AG08396 (cell line): ENCODE measurements around the gene SCGB1D2.

ENCODE experiments used
- DNase-seq: peaks from one replicate; pipeline ENCODE4 v3.0.0; 2012; ENCODE audit warnings: low spot score, mixed read lengths

SCGB1D2 gene

GRCh38 chr11:62260261-62260953, 18.4 kb downstream of the SCGB1D2 start:
- DNase-seq: no peak

GRCh38 chr11:62264004-62264403, 22.0 kb downstream of the SCGB1D2 start:
- no peak for DNase-seq

- no peak for DNase-seq
These were observed 24.5 kb downstream of the SCGB1D2 start for GRCh38 chr11:62266558-62266957.

- DNase-seq: no peak
These were observed 25.0 kb downstream of the SCGB1D2 start for GRCh38 chr11:62267050-62267449.

- no peak for DNase-seq
These were observed 25.5 kb downstream of the SCGB1D2 start for GRCh38 chr11:62267576-62267975.

- DNase-seq: no peak
These were observed 27.7 kb downstream of the SCGB1D2 start, which contains the start of gene SCGB2A2 for GRCh38 chr11:62269654-62270278. Gene SCGB2A2 (plus strand): TSS chr11:62270158. CDS start chr11:62270217, 59 bp downstream.

- DNase-seq: no peak
These were observed 31.2 kb downstream of the SCGB1D2 start for GRCh38 chr11:62273284-62273683.

- no peak for DNase-seq
These were observed 31.8 kb downstream of the SCGB1D2 start for GRCh38 chr11:62273789-62274275.

- DNase-seq: no peak
These were observed 38.4 kb downstream of the SCGB1D2 start for GRCh38 chr11:62280452-62280851.
